ENCODE data around the gene TTK.

The TTK gene

GRCh38 chr6:80004173-80005072 is at the start of gene TTK:
Gene TTK (plus strand): TSS chr6:80004649. CDS start chr6:80005844, 1,195 bp downstream.
- FAIRE-seq = peak; percentile 95

GRCh38 chr6:79954849-79955248 is 49.6 kb upstream of the TTK start:
- FAIRE-seq = no peak

DNA sequence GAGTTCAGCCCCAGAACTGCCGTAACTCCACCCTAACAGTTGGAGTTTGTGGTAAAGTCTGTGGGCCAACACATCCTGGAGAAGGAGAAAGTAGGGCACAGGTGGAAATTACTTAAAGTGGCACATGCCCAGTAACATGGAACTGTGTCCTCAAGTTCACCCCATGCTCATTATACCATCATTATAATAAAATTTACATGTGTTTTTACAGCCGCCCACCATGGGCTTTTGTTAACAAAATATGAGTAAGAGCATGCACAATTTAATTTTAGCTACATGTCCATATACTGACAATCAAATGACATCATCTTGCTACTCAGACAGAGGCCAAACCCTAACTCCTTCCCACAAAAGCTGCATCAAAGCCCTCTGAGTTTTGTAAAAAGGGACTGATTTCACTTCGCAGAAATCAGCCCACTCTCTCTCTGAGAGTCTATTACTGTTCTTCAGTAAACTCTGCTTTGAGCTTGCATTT is 39.8 kb upstream of the TTK start:
- no peak for FAIRE-seq

- no peak for FAIRE-seq
Observed at GRCh38 chr6:79967178-79967577, 37.3 kb upstream of the TTK start.

- FAIRE-seq = no peak
Observed at GRCh38 chr6:79969784-79970183, 34.7 kb upstream of the TTK start.

DNA sequence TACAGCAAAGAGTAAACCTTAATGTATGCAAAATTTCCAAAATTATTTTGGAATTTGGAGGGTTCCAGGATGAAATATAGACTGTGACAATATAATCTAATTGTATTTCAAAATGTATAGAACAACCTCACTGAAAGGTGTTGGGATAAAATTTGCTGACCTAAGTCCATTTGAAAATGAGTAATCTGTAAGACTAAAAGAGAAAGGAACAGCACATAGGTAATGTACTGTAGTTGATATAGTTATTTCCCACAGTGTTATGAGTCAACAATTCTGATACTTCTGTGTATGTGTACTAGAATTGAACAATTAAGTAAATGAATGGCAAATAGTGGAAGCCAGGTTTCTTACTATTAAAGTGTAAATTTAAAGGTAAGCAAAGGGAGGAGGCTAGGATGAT is 33.3 kb upstream of the TTK start:
- no peak for FAIRE-seq

DNA sequence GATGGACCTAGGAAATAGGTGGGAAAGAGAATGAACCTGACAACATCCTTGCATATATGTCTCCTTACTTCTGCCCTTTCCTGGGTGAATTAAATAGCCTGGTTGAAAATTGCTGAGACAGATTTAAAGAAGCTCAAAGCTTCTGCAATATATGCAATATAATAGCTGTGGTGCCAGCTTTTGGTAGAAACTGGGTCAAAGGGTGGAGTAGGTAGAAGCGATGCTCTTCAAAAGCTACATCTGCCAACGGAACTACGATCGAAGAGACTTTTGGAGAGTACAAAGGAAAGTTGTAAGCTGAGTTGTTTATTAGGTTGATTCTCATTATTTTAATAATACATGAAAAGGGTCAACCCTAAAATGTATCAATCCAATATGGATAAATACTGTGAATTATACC is 22.8 kb upstream of the TTK start:
- FAIRE-seq = no peak

DNA sequence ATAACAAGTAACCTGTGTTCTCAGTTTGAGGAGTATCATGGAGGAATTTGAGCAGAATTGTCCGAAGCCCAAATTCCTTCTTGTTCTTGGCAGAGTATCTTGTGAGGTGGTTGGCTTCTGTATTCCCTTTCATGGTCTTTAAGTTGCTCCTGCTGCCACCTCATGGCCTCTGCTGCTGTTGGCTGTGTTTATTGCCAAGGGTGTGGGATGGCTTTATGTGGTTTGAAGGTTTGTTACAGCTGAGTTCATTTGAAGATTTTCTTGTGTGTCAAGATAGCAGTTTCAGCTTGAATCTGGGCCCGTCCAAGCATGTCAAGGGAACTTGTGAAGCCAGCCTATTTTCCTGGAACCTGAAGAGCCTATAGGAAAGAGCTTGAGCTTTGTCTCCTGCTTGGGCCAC is 20.2 kb upstream of the TTK start:
- FAIRE-seq = no peak

DNA sequence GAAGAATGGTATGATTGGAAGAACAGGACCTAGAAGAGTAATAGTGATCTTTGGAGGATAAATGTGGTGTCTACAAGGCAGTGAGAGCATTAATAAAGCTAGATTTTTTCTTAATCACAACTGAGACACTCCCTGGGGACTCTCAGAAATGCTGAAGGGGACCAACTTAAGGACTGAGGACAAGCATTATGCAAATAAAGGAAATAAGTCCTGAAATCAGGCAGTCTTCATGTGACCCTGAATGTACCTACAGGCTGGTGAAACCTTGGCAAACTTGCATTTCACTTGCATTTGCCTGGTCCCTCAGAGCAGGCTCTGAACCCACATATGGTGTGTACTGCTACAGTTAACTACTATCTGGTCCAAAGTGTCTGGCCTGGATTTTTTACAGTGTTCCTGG is 19.3 kb upstream of the TTK start:
- no peak for FAIRE-seq

DNA sequence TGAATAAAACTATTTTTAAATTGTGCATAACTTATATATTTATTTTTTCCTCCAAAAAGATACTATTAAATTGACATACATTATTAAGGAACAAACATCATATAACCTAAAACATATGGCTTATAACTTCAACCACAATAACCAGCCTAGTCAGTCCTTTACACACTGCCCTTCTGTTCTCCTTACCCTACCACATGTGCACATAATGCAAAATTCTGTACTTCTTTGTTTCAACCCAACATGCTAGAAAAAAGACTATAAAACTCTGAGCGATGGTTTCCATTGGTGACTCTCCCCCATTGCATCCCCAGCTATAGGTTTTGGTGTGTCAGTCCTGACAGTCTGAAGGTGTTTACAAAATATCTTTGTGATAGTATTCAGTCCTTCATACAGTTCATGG is 14.8 kb upstream of the TTK start:
- FAIRE-seq = no peak

DNA sequence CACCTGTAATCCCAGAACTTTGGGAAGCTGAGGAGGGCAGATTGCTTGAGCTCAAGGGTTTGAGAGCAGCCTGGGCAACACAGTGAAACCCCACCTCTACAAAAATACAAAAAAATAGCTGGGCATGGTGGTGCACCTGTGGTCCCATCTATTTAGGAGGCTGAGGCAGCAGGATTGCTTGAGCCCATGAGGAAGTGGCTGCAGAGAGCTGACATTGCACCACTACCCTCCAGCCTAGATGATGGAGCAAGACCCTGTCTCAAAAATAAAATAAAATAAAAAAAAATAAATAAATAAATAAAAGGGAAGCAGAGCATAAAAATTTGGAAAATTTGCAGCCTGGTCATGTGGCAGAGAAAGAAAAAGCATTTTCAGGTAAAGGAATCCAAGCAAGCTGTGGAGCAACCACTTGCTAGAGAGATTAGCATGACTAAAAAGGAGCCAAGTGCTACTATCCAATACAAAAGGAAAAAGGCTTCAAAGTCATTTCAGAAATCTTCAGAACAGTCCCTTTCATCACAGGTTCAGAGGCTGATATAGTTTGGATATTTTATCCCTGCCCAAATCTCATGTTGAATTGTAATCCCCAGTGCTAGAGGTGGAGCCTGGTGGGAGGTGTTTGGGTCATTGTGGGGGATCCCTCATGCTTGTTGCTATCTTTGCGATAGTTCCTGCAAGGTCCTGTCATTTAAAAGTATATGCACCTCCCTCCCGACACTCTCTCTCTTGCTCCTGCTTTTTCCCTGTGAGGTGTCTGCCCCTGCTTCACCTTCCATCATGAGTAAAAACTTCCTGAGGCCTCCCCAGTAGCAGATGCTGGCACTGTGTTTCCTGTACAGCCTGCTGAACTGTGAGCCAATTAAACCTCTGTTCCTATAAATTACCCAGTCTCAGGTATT is 11.2 kb upstream of the TTK start:
- FAIRE-seq = no peak

GRCh38 chr6:79993911-79994309 is 10.5 kb upstream of the TTK start:
- no peak for FAIRE-seq

- FAIRE-seq = no peak
Observed at GRCh38 chr6:79997728-79998127, 6.7 kb upstream of the TTK start.

DNA sequence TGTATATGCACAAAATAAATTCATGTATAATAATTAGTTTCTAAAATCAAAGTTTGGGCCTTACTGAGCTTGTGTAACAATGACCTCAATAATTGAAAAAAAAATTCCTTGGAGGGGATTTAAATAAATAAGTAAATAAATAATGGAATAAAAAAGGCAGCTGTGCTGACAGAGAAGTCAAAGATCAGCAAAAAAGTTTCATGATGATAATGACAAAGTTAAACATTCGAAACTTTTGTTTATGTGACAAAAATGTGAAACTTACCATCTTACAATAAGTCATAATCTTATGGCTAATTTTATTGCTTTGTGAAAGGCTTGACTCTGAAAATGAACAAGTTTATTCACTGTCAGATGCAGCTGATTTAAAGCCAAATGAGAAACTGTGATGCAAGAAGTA is 3.1 kb upstream of the TTK start:
- FAIRE-seq = no peak

DNA sequence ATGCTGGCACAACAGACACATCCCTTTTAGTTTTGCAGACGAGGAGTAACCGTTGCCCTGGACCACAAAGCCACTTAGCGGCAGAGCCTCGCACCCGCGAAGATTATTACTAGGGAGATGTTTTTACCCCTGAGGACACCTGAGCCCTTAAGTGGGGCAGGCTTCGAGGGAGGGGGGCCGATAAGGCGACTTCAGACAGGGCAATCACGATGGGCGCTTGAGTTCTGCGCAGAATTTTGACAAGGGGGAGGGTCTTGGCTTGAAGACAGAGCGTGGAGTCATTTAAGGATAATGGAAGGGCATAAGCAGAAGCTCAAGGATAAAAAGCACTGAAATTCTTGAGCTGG is 650 bp upstream of the TTK start:
- FAIRE-seq = no peak

GRCh38 chr6:80005406-80005805 is 957 bp downstream of the TTK start:
- no peak for FAIRE-seq

- no peak for FAIRE-seq
Observed at GRCh38 chr6:80006541-80006940, 2.1 kb downstream of the TTK start.

- no peak for FAIRE-seq
Observed at GRCh38 chr6:80009531-80009930, 5.1 kb downstream of the TTK start.

DNA sequence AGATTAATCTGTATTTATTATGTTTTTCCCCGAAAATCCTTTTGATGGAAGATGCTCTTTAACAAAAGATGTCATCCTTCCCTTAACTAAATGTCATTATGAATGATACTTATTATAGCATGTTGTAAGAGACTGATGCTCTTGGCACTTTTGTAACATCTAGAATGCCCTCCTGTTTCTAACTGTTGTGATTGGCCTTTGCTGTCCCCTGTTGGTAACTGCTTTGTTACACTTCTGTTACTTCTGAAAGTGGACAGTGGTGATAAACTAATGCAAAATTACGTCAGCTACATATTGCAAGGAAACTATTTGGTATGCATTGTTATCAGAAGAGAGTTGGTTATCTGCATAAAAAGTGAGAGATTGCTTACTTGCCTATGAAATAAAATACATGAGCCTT is 5.8 kb downstream of the TTK start:
- FAIRE-seq = no peak

- no peak for FAIRE-seq
Observed at GRCh38 chr6:80015839-80016435, 11.5 kb downstream of the TTK start.

DNA sequence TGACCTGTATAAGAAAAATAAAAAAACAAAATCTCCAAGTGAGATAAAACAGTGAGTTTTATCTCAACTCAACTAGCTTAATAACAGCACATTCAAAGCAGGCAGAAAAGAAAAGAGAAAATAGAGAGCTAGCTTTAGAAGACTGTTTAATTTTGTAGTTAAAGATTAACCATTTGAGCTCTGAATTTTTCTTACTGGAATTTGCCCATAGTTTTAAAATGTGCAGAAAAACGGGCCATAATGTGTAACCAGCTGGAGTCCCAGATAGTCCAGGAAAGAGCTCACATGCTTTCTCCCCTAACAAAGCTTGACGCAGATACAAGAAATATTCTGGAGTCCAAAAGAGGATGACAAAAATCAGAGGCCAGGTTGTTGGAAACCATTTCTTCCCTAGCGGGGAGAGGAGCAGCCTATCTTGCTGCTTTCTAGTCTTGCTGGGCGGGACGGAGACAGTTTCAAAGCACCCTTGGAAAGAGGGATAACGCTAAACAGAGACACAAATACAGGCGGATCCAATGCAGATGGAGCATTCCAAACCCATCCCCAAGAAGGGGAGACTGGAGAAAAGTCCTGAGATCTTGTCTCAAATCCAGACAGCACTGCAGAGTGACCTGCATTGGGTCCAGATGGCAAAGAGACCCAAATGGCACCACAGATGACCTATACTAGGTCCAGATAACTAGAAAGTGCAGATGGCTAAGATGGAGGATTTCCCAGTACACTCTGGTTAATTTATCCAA is 16.1 kb downstream of the TTK start:
- no peak for FAIRE-seq

DNA sequence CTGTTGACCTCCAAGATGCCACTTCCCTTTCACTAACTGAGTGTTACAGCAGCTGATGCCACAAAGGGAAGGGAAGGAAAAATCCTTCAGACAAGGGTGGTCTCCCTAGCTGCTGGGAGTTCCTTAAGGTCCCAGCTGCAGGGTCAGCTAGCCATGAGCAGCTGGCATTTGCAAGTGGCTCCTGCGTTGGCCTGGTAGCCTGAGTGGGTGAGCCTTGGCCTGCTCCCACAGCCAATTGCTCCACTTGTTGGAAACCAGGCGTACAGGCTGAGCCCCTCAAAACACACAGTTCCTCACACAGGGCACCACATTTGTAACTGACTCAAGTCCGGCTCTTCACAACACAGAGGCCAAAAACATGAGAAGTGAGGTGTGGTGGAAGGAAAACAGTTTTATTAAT is 16.7 kb downstream of the TTK start:
- no peak for FAIRE-seq

GRCh38 chr6:80021591-80021990 is 17.1 kb downstream of the TTK start:
- FAIRE-seq = no peak
